Heart left ventricle (tissue), 16 donors: Measurements from ENCODE around the gene LRGUK. TPM values are rescaled to one million over a fixed set of nuclear protein-coding genes. Genes with fewer than 3 reads are reported as not detected.

Experiments used
- ATAC-seq, 4 donors: fragments of 200-7000 bp; cut with Tn5 transposase; one replicate each; pipeline ENCODE4 v1.9.1; 2020 to 2022; ENCODE audit warnings: moderate library complexity in 4 of 4, mild to moderate bottlenecking in 3 of 4, moderate number of reproducible peaks in 1 of 4
- DNase-seq, 5 donors: peaks; one replicate each; pipeline ENCODE4 v3.0.0-alpha.2; 2020
- H3K27ac ChIP-seq, 12 donors: fragments of 200-600 bp; sonication (generic) in 4 of 12; one replicate each; pipeline versions ENCODE4 v1.5.0 to v1.8.0; 2016 to 2022; ENCODE audit warnings: mild to moderate bottlenecking in 2 of 12
- H3K27me3 ChIP-seq, 9 donors: fragments of 200-600 bp; sonication (generic) in 2 of 9; one replicate each; pipeline versions ENCODE4 v1.5.1 to v1.8.0; 2016 to 2022; ENCODE audit warnings: mild to moderate bottlenecking in 3 of 9
- H3K36me3 ChIP-seq, 9 donors: fragments of 200-600 bp; sonication (generic) in 2 of 9; one replicate each; pipeline versions ENCODE4 v1.5.0 to v1.8.0; 2018 to 2022; ENCODE audit warnings: mild to moderate bottlenecking in 2 of 9
- H3K4me1 ChIP-seq, 12 donors: fragments of 200-600 bp; sonication (generic) in 4 of 12; one replicate each; pipeline versions ENCODE4 v1.5.0 to v1.8.0; 2016 to 2022; ENCODE audit warnings: mild to moderate bottlenecking in 3 of 12
- H3K4me3 ChIP-seq, 12 donors: fragments of 200-600 bp; sonication (generic) in 4 of 12; one replicate each; pipeline versions ENCODE4 v1.5.0 to v1.8.0; 2017 to 2022; ENCODE audit warnings: mild to moderate bottlenecking in 9 of 12, moderate library complexity in 4 of 12
- H3K9me3 ChIP-seq, 12 donors: fragments of 200-600 bp; sonication (generic) in 4 of 12; one replicate each; pipeline versions ENCODE4 v1.5.0 to v1.8.0; 2016 to 2022; ENCODE audit warnings: mild to moderate bottlenecking in 1 of 12
- POLR2A ChIP-seq, 2 donors: fragments of 450-650 bp; IDR thresholded peaks; one replicate each; pipeline ENCODE4 v1.6.1; 2017; ENCODE audit warnings: antibody characterized with exemption in 2 of 2, mild to moderate bottlenecking in 2 of 2, moderate library complexity in 2 of 2
- WGBS, 4 donors: extraction: QIAGEN DNeasy Blood & Tissue Kit in 2 of 4; methylation state at CpG; one replicate each; pipeline versions ENCODE4 v1.1.5 to v1.1.7; 2013 to 2018; 5-methylcytosine and 5-hydroxymethylcytosine counted together
- intact Hi-C, 10 donors: fragments of 100-400 bp; cut with DNase I; formaldehyde crosslinking; loops; one replicate each; pipeline versions ENCODE4 v1.11.1 to v1.14.2; 2022
- polyA plus RNA-seq, 2 donors: library from polyadenylated mRNA; stranded (reverse); fragments of 200-250 nt; gene quantifications; one replicate each; pipeline ENCODE4 v1.2.3, GENCODE V29; 2013
- total RNA-seq, 9 donors: library from RNA; depleted of rRNA in 2 of 9; stranded (reverse); fragments of >200 nt in 2 of 9; fragmentation: NEBNext Ultra II Directional in 3 of 9; extraction: Animal tissue kit (Norgen Biotek cat#: 25700) in 3 of 9; gene quantifications; one replicate each; pipeline versions ENCODE4 v1.1.0 to v1.2.4, GENCODE V29; 2016 to 2023
- TF ChIP-seq, protein P1 (sequence below), 12 donors: fragments of 200-600 bp; sonication (generic) in 4 of 12; IDR thresholded peaks; one replicate each; pipeline versions ENCODE4 v1.5.0 to v1.8.0; 2018 to 2022; ENCODE audit warnings: antibody characterized with exemption in 12 of 12, mild to moderate bottlenecking in 5 of 12
- donor health status: ischemic (EF 13 %, LVEDD 7.1; RV severe dilation, severe dysfunction).
- donor health status: healthy with polysubstance abuse.
- donor health status: DM: no; HTN: yes; CAD: no.
- donor health status: DM: no; HTN: no; CAD: no.
- donor health status: ischemic (EF 25% LVEDD 6.9; RV normal size, moderate dysfunction).
- donor health status: ischemic (EF 25% LVEDD 5.7; RV mildly dilated, moderate dysfunction).
- donor health status: healthy.
- donor health status: DM: yes; HTN: yes; CAD: no.
- donor health status: ischemic (EF 35%, LVEDD 5.7; RV mildly dilated, moderate dysfunction).
- donor health status: nonischemic (EF 11% LVEDD 7.7; RV severe dilation, severe dysfunction).
- donor health status: DM: yes; HTN: yes; CAD: no.
- donor health status: PGD.
- donor health status: ischemic (EF 29% LVEDD 5.4; RV normal size, mild dysfunction).
- donor health status: nonischemic (EF 23%, LVEDD 6.1; RV moderate dilation, normal function).

LRGUK gene
- total and polyA plus RNA-seq, 11 donors: 0.03 to 0.51 (median 0.22) TPM; not detected in 3

DNA sequence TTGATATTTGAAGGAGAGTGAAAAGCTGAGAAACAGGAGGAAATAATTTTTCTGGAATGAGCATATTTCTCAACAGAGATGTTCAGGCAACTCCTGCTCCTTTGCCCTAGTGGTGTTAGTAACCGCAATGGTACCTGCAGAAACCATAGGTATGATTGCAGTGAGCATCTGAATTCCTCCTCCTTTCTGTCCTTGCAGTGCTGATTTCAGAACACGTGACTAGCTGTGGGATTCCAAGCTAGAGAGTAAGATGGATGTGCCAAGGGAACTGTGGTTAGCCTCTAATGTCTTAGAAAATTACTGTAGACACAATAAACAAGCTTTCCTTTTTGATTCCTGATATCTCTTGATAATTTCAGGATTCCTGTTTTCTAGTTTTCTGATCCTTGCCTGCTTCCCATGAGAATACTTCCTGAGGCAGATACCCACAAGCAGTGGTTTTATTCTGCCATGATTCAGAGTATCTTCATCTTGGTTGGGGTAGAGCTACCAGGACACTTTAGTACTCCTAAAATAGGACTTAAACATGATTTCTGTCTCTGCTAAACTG is 27.5 kb downstream of the LRGUK start:
- 69 to 75% (median 71%) methylated on average over 2 of the region's 2 CpGs for WGBS, 4 donors
- H3K4me3 ChIP-seq: no peak overlapping the region
- no peaks in the 10 kb centered on the region for H3K36me3 ChIP-seq
- no peak for DNase-seq
- H3K27ac ChIP-seq: no peak overlapping the region
- peaks cover 0 to 17% (median 0%) of the 10 kb centered on the region in 12 donors for H3K9me3 ChIP-seq
- no peak for TF ChIP-seq POLR2A (IDR thresholded peaks at IDR 0.05)
- TF ChIP-seq, protein P1, sequence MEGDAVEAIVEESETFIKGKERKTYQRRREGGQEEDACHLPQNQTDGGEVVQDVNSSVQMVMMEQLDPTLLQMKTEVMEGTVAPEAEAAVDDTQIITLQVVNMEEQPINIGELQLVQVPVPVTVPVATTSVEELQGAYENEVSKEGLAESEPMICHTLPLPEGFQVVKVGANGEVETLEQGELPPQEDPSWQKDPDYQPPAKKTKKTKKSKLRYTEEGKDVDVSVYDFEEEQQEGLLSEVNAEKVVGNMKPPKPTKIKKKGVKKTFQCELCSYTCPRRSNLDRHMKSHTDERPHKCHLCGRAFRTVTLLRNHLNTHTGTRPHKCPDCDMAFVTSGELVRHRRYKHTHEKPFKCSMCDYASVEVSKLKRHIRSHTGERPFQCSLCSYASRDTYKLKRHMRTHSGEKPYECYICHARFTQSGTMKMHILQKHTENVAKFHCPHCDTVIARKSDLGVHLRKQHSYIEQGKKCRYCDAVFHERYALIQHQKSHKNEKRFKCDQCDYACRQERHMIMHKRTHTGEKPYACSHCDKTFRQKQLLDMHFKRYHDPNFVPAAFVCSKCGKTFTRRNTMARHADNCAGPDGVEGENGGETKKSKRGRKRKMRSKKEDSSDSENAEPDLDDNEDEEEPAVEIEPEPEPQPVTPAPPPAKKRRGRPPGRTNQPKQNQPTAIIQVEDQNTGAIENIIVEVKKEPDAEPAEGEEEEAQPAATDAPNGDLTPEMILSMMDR (IDR thresholded peaks at IDR 0.05): no peak
- intact Hi-C loops: no loop called here
- H3K27me3 ChIP-seq: no peaks in the 10 kb centered on the region
- H3K4me1 ChIP-seq: no peaks in the 10 kb centered on the region
- no peak for ATAC-seq

DNA sequence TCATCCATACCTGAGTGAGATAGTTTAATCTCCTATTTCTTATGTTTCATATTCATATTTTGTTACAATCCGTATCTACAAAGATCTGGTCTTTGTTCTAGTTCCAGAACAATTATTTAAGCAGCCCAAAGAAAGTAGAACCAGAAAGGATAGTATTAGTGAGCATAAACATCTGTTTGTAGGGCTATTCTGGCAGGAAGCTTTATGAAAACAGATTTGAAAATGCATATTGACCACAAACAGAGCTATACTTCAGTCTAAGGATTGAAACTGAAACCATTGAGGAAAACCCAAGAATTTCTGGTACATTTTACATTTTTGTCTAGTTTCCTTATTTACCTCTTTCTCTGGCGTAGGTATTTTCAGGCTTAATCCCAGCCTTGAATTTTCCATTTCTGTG is 28.1 kb downstream of the LRGUK start:
- WGBS, 4 donors: 80 to 87% (median 83%) methylated on average over 2 of the region's 2 CpGs
- peaks cover 0 to 16% (median 0%) of the 10 kb centered on the region in 12 donors for H3K9me3 ChIP-seq
- H3K4me3 ChIP-seq: no peak overlapping the region
- no peak overlapping the region for H3K27ac ChIP-seq
- ATAC-seq (no peak), DNase-seq (no peak)
- H3K27me3 ChIP-seq: no peaks in the 10 kb centered on the region
- TF ChIP-seq, protein P1 (IDR thresholded peaks at IDR 0.05): no peak
- TF ChIP-seq POLR2A (IDR thresholded peaks at IDR 0.05): no peak
- intact Hi-C loops: no loop called here
- no peaks in the 10 kb centered on the region for H3K36me3 ChIP-seq
- H3K4me1 ChIP-seq: no peaks in the 10 kb centered on the region

DNA sequence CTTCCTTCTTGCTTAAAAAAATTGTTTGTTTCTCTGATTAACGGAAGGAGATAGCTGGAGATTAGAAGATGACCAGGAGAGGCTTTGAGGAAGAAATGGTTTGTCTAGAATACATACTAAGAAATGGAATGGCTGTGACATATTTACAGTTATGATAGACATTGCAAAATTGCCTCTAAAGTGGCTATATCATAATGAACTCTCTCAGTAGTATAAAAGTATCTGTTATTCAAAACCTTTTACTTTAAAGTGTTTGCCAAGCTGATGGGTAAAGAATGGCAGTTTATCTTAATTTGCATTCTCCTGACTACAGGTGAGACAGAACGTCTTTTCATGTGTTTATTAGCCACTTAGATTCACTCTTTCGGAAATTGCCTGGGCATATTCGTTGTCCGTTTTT is 28.7 kb downstream of the LRGUK start:
- ATAC-seq (no peak), DNase-seq (no peak)
- peaks cover 0 to 10% (median 0%) of the 10 kb centered on the region in 12 donors for H3K9me3 ChIP-seq
- no peak overlapping the region for H3K4me3 ChIP-seq
- no peak overlapping the region for H3K27ac ChIP-seq
- intact Hi-C loops: no loop called here
- WGBS, 4 donors: 82 to 87% (median 84%) methylated on average over 5 of the region's 5 CpGs
- no peaks in the 10 kb centered on the region for H3K4me1 ChIP-seq
- no peaks in the 10 kb centered on the region for H3K36me3 ChIP-seq
- no peaks in the 10 kb centered on the region for H3K27me3 ChIP-seq
- TF ChIP-seq, protein P1 (IDR thresholded peaks at IDR 0.05): no peak
- no peak for TF ChIP-seq POLR2A (IDR thresholded peaks at IDR 0.05)

DNA sequence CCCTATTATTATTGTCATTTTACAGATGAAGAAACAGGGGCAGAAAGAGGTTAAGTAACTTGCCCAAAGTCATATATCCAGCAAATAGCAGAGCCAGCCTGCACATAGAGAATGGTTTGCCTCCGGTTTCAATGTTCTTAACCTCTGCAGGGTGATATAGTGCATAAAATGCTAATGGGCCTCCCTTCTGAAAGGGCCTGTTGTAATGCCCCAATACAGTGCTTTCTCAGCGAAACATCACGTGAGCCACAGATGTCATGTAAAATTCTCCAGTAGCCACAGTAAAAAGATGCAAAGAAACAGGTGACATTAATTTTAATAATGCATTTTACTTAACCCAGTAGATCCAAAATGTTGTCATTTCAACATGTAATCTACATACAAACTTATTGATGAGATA is 38.1 kb downstream of the LRGUK start:
- DNase-seq (no peak), ATAC-seq (no peak)
- no peak overlapping the region for H3K4me3 ChIP-seq
- no peaks in the 10 kb centered on the region for H3K4me1 ChIP-seq
- 84 to 95% (median 94%) methylated on average over 3 of the region's 3 CpGs for WGBS, 4 donors
- H3K36me3 ChIP-seq: no peaks in the 10 kb centered on the region
- TF ChIP-seq POLR2A (IDR thresholded peaks at IDR 0.05): no peak
- no peak overlapping the region for H3K27ac ChIP-seq
- H3K27me3 ChIP-seq: no peaks in the 10 kb centered on the region
- intact Hi-C loops: loop anchor here in 1 of 10 donors (10.0 kb wide), 1 partner anchor 440 kb away; no protein-coding TSS in a partner anchor
- no peaks in the 10 kb centered on the region for H3K9me3 ChIP-seq

DNA sequence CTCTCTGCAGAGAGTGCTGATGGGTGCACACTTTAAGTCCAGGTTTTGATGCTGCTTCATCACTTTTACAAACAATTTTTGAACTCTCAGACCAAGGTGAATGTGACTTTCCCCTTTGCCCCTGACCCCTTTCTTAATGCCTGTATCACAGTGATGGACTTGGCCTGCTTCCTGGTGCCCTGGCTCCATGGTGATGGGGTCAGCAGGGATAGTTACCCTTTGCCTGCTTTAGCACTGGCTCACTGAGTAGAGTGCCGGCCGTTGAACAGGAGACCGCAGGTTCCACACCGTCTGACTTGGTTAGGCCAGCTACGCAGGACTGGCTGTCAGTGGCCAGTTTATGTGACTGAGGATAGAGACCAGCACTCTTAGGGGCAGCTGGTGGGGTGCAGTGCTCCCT is 40.1 kb downstream of the LRGUK start:
- Histone ChIP-seq H3K4me3 (no peak overlapping the region), H3K27ac (no peak overlapping the region), H3K9me3 (no peaks in the 10 kb centered on the region), H3K36me3 (no peaks in the 10 kb centered on the region), H3K4me1 (no peaks in the 10 kb centered on the region), H3K27me3 (no peaks in the 10 kb centered on the region)
- 94 to 100% (median 98%) methylated on average over 1 to 5 of the region's 5 CpGs for WGBS, 4 donors
- ATAC-seq: no peak
- intact Hi-C loops: loop anchor here in 1 of 10 donors (10.0 kb wide), 1 partner anchor 438 kb away; no protein-coding TSS in a partner anchor
- DNase-seq: no peak
- TF ChIP-seq, protein P1 (IDR thresholded peaks at IDR 0.05): no peak
- no peak for TF ChIP-seq POLR2A (IDR thresholded peaks at IDR 0.05)
